ENCODE measurements around the gene CHRNA1.
A peak's percentile ranks its signal among the peaks of the same experiment; 100 is the strongest.

Gene CHRNA1

DNA sequence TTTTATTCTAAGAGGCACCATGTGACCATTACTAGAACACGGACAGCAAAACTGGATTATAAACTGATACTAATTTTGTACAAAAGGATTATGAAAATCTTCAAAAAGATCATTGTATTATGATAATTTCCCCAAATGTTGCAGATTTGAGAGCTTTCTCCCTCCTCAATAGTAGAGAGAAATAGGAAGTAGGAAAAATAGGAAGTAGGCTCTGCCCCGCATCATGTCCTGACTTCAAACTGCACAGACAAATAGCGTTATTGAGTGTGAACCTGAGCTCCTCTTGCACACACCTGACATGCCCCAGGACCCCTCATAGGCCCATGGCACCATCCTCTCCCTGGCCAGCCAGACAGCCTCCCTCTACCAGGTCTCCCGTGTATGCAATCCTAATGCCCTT lies 25.4 kb downstream of the CHRNA1 start:
- H2AFZ ChIP-seq (ENCODE audit: insufficient read depth, low read length, poor library complexity), result no peak overlapping the region
- no peak overlapping the region for H3K4ac ChIP-seq (ENCODE audit: low read depth, low read length)
- H4K12ac ChIP-seq (ENCODE audit: low read depth, low read length), result no peak overlapping the region
- H3K79me2 ChIP-seq (ENCODE audit: control insufficient read depth, insufficient read depth, low read length, poor library complexity), result no peaks in the 10 kb centered on the region
- no peak overlapping the region for H3K23ac ChIP-seq (ENCODE audit: low read length)
- H4K91ac ChIP-seq (ENCODE audit: low read depth, low read length), result no peak overlapping the region
- H3K14ac ChIP-seq (ENCODE audit: low read length), result no peak overlapping the region
- no peaks in the 10 kb centered on the region for H3K27me3 ChIP-seq (ENCODE audit: insufficient read depth, low read length)
- H3K4me2 ChIP-seq (ENCODE audit: low read length), result no peak overlapping the region
- H3K79me1 ChIP-seq (ENCODE audit: low read length), result no peaks in the 10 kb centered on the region
- no peak overlapping the region for H3K4me3 ChIP-seq (ENCODE audit: low read depth, low read length)
- WGBS (ENCODE audit: extremely low coverage, insufficient coverage, insufficient read length), result no CpG with 5 or more reads among the region's 4 CpGs
- H3K9me3 ChIP-seq (ENCODE audit: insufficient read depth, low read depth, low read length), result peaks cover 2% of the 10 kb centered on the region
- no peak overlapping the region for H2BK12ac ChIP-seq (ENCODE audit: low read length)
- no peak overlapping the region for H3K9ac ChIP-seq (ENCODE audit: low read length)
- H3K27ac ChIP-seq (ENCODE audit: low read depth, low read length), result no peak overlapping the region
- H4K8ac ChIP-seq (ENCODE audit: low read depth, low read length), result no peak overlapping the region
- no peak for DNase-seq
- H3K36me3 ChIP-seq (ENCODE audit: control insufficient read depth in 1 of 2, insufficient read depth in 2 of 2, low read length in 2 of 2), result no peaks in the 10 kb centered on the region
- H2BK5ac ChIP-seq (ENCODE audit: low read depth, low read length, poor library complexity), result no peak overlapping the region
- H2BK120ac ChIP-seq (ENCODE audit: insufficient read depth, low read length, poor library complexity), result no peak overlapping the region
- no peaks in the 10 kb centered on the region for H3K4me1 ChIP-seq (ENCODE audit: control insufficient read depth in 1 of 2, insufficient read depth in 2 of 2, low read length in 2 of 2)
- no peak overlapping the region for H2AK5ac ChIP-seq (ENCODE audit: low read length)
- no peak overlapping the region for H3K18ac ChIP-seq (ENCODE audit: low read length)

DNA sequence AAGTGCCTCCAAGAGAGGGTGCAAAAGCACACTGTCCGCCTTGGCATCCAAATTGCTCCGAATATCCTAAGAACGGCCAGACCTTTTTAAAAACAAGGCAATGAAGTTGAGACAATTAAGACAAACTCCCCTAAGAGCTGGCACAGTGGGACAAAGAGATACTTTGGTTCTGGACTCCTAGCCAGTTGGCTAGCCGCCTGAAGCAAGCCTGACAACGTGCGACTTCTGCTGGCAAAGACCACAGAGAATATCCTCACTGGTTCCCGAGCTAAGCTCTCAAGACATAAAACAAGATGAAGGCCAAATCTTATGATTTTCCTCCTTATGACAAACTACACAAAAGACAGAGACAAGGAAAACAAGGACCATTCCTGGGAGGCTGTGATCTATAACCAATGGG lies 32.7 kb downstream of the CHRNA1 start:
- Histone ChIP-seq H3K9me3 (ENCODE audit: insufficient read depth, low read depth, low read length) (no peaks in the 10 kb centered on the region), H3K18ac (ENCODE audit: low read length) (no peak overlapping the region), H4K12ac (ENCODE audit: low read depth, low read length) (no peak overlapping the region), H3K4me3 (ENCODE audit: low read depth, low read length) (no peak overlapping the region), H3K36me3 (ENCODE audit: control insufficient read depth in 1 of 2, insufficient read depth in 2 of 2, low read length in 2 of 2) (no peaks in the 10 kb centered on the region), H3K23ac (ENCODE audit: low read length) (no peak overlapping the region), H2BK120ac (ENCODE audit: insufficient read depth, low read length, poor library complexity) (no peak overlapping the region), H3K79me2 (ENCODE audit: control insufficient read depth, insufficient read depth, low read length, poor library complexity) (no peaks in the 10 kb centered on the region), H2BK5ac (ENCODE audit: low read depth, low read length, poor library complexity) (no peak overlapping the region), H3K14ac (ENCODE audit: low read length) (no peak overlapping the region), H2AFZ (ENCODE audit: insufficient read depth, low read length, poor library complexity) (no peak overlapping the region), H2AK5ac (ENCODE audit: low read length) (no peak overlapping the region), H3K4me2 (ENCODE audit: low read length) (no peak overlapping the region), H3K4ac (ENCODE audit: low read depth, low read length) (no peak overlapping the region), H3K79me1 (ENCODE audit: low read length) (no peaks in the 10 kb centered on the region), H2BK12ac (ENCODE audit: low read length) (no peak overlapping the region), H3K4me1 (ENCODE audit: control insufficient read depth in 1 of 2, insufficient read depth in 2 of 2, low read length in 2 of 2) (peaks cover 0 to 3% of the 10 kb centered on the region in 2 experiments), H4K8ac (ENCODE audit: low read depth, low read length) (no peak overlapping the region), H3K27me3 (ENCODE audit: insufficient read depth, low read length) (no peaks in the 10 kb centered on the region), H3K9ac (ENCODE audit: low read length) (no peak overlapping the region), H4K91ac (ENCODE audit: low read depth, low read length) (no peak overlapping the region), H3K27ac (ENCODE audit: low read depth, low read length) (no peak overlapping the region)
- no peak for DNase-seq
- WGBS (ENCODE audit: extremely low coverage, insufficient coverage, insufficient read length), result no CpG with 5 or more reads among the region's 7 CpGs

DNA sequence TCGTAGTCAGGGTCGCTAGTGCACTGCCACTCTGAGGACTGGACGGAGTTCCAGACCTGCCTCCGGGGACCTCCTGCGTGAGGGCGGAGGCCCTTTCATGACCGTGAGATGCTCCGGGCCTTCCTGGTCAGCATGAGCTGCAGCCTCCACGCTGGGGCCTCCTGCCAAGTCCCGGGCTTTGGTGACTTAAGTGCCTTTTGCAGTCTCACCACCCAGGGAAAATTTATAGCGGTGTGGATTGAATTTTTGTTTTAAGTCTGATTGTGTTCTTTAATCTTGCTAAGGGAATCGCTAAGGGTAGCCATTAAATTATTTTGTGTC lies 33.6 kb downstream of the CHRNA1 start:
- Histone ChIP-seq H2BK5ac (ENCODE audit: low read depth, low read length, poor library complexity) (no peak overlapping the region), H3K14ac (ENCODE audit: low read length) (no peak overlapping the region), H3K23ac (ENCODE audit: low read length) (no peak overlapping the region), H2AFZ (ENCODE audit: insufficient read depth, low read length, poor library complexity) (no peak overlapping the region), H2AK5ac (ENCODE audit: low read length) (no peak overlapping the region), H2BK12ac (ENCODE audit: low read length) (no peak overlapping the region), H3K79me1 (ENCODE audit: low read length) (no peaks in the 10 kb centered on the region), H4K91ac (ENCODE audit: low read depth, low read length) (no peak overlapping the region), H3K18ac (ENCODE audit: low read length) (no peak overlapping the region), H2BK120ac (ENCODE audit: insufficient read depth, low read length, poor library complexity) (no peak overlapping the region), H3K27ac (ENCODE audit: low read depth, low read length) (no peak overlapping the region), H3K4me2 (ENCODE audit: low read length) (no peak overlapping the region), H3K9me3 (ENCODE audit: insufficient read depth, low read depth, low read length) (no peaks in the 10 kb centered on the region), H3K4me3 (ENCODE audit: low read depth, low read length) (no peak overlapping the region), H3K4ac (ENCODE audit: low read depth, low read length) (no peak overlapping the region), H4K12ac (ENCODE audit: low read depth, low read length) (no peak overlapping the region), H3K36me3 (ENCODE audit: control insufficient read depth in 1 of 2, insufficient read depth in 2 of 2, low read length in 2 of 2) (no peaks in the 10 kb centered on the region), H4K8ac (ENCODE audit: low read depth, low read length) (no peak overlapping the region), H3K79me2 (ENCODE audit: control insufficient read depth, insufficient read depth, low read length, poor library complexity) (no peaks in the 10 kb centered on the region), H3K9ac (ENCODE audit: low read length) (no peak overlapping the region), H3K4me1 (ENCODE audit: control insufficient read depth in 1 of 2, insufficient read depth in 2 of 2, low read length in 2 of 2) (peaks cover 0 to 3% of the 10 kb centered on the region in 2 experiments), H3K27me3 (ENCODE audit: insufficient read depth, low read length) (no peaks in the 10 kb centered on the region)
- no CpG with 5 or more reads among the region's 12 CpGs for WGBS (ENCODE audit: extremely low coverage, insufficient coverage, insufficient read length)
- peak in 1 of 2 donors; percentile 13 for DNase-seq

DNA sequence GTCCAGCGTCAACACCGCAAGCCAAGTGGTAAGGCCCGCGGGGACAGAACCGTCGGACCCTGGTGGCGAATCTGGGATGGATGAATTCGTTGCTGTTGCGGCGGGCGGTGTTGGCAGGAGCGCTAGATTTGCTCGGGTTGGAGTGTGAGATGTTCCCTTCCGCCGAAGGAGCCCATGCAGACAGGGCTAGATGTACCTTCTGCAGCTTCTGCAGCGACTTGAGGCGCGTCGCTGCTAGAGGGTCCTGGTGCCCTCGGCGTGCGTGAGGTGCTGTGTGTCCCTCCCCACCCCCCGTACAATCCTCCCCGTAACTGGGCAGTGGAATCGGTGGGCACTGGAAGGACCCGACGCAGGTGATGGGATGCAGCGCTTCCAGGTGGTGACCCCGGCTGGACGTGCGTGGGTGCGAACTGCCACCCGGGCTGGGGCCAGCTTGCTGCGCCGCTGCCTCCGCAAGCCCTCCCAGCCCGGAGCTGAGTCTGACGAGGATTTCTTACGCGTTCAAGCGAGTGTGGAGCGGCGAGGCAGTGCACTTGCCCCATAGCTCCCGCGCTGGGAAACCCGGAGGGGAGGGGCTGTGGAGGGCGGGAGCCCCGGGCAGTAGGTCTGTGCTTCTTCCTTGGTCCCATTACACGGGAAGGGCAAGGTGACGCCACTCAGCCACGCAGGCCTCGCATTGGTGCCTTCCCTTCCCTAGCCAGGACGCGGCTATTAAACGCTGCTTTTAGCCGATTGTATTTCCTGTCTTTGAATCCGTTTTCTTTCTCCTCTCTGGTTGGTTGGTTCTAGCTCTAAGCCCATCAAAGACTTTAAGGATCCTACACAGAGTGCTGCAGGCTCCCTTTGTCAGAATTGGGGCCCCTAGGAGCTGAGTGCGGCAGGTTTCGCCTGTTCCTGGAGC lies 34.2 kb downstream of the CHRNA1 start:
- H3K9me3 ChIP-seq (ENCODE audit: insufficient read depth, low read depth, low read length), result no peaks in the 10 kb centered on the region
- no peak overlapping the region for H2BK12ac ChIP-seq (ENCODE audit: low read length)
- H3K9ac ChIP-seq (ENCODE audit: low read length), result no peak overlapping the region
- WGBS (ENCODE audit: extremely low coverage, insufficient coverage, insufficient read length), result no CpG with 5 or more reads among the region's 59 CpGs
- H3K79me1 ChIP-seq (ENCODE audit: low read length), result no peaks in the 10 kb centered on the region
- DNase-seq, result peak; percentile 70 to 72
- H3K4ac ChIP-seq (ENCODE audit: low read depth, low read length), result no peak overlapping the region
- no peak overlapping the region for H3K27ac ChIP-seq (ENCODE audit: low read depth, low read length)
- no peak overlapping the region for H3K14ac ChIP-seq (ENCODE audit: low read length)
- H2AK5ac ChIP-seq (ENCODE audit: low read length), result no peak overlapping the region
- no peak overlapping the region for H2BK5ac ChIP-seq (ENCODE audit: low read depth, low read length, poor library complexity)
- no peak overlapping the region for H4K91ac ChIP-seq (ENCODE audit: low read depth, low read length)
- no peak overlapping the region for H2BK120ac ChIP-seq (ENCODE audit: insufficient read depth, low read length, poor library complexity)
- H4K12ac ChIP-seq (ENCODE audit: low read depth, low read length), result no peak overlapping the region
- H2AFZ ChIP-seq (ENCODE audit: insufficient read depth, low read length, poor library complexity), result peak overlapping the region; percentile 35
- peak overlapping the region; percentile 16 for H3K4me3 ChIP-seq (ENCODE audit: low read depth, low read length)
- H3K23ac ChIP-seq (ENCODE audit: low read length), result no peak overlapping the region
- no peaks in the 10 kb centered on the region for H3K27me3 ChIP-seq (ENCODE audit: insufficient read depth, low read length)
- H4K8ac ChIP-seq (ENCODE audit: low read depth, low read length), result no peak overlapping the region
- no peaks in the 10 kb centered on the region for H3K36me3 ChIP-seq (ENCODE audit: control insufficient read depth in 1 of 2, insufficient read depth in 2 of 2, low read length in 2 of 2)
- peaks cover 0 to 3% of the 10 kb centered on the region in 2 experiments for H3K4me1 ChIP-seq (ENCODE audit: control insufficient read depth in 1 of 2, insufficient read depth in 2 of 2, low read length in 2 of 2)
- H3K18ac ChIP-seq (ENCODE audit: low read length), result no peak overlapping the region
- no peaks in the 10 kb centered on the region for H3K79me2 ChIP-seq (ENCODE audit: control insufficient read depth, insufficient read depth, low read length, poor library complexity)
- H3K4me2 ChIP-seq (ENCODE audit: low read length), result peak overlapping the region; percentile 74
